Measurements from ENCODE around the gene PEX14.

PEX14 gene

DNA sequence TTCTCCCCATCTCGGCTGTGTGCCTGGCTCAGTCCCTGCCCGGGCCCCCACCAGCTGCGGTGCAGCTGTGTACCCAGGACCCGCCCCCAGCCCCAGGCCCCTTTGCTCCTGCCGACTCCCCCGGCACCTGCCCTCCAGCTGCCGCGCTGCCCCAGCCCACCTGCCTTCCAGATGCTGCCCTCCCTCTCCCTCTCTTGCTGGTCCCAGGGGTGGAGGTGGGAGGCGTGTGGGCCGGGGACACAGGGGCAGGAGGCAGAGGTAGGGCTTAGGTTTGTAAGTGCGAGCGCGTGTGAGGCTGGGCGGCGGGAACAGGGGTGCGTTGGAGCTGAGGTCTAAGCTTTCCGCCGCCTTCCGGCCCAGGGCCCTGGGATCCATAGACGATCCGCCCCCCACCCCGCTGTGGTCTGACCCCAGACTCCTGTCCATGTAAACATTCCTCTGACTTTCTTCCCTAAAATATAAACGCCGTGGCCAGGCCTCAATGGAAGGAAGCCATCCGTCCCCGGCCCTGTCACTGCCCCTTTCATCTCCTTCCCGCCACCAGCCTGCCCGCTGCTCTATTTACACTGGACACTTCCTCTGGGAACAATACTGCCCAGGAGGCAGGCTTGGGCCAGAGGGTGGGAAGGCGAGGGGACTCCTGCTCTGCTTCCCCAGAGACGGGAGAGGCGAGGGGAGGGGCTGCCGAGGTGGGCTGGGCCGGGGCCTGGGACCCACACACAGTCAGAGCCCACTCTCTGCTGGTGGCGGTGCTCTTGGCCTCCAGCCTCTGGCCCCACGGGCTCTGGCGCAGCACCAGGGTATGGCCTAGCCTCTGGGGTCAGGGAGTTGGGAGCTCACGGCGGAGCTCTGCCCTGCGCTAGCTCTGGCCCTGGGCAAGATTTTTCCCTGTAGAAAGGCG is 193.4 kb downstream of the PEX14 start:
- H3K4me3 ChIP-seq (replicated peaks; ENCODE audit: insufficient read depth, low read length): no peak overlapping the region
- DNase-seq (ENCODE audit: low read depth in 1 of 2, low spot score in 1 of 2): no peak
- TF ChIP-seq, protein P1, sequence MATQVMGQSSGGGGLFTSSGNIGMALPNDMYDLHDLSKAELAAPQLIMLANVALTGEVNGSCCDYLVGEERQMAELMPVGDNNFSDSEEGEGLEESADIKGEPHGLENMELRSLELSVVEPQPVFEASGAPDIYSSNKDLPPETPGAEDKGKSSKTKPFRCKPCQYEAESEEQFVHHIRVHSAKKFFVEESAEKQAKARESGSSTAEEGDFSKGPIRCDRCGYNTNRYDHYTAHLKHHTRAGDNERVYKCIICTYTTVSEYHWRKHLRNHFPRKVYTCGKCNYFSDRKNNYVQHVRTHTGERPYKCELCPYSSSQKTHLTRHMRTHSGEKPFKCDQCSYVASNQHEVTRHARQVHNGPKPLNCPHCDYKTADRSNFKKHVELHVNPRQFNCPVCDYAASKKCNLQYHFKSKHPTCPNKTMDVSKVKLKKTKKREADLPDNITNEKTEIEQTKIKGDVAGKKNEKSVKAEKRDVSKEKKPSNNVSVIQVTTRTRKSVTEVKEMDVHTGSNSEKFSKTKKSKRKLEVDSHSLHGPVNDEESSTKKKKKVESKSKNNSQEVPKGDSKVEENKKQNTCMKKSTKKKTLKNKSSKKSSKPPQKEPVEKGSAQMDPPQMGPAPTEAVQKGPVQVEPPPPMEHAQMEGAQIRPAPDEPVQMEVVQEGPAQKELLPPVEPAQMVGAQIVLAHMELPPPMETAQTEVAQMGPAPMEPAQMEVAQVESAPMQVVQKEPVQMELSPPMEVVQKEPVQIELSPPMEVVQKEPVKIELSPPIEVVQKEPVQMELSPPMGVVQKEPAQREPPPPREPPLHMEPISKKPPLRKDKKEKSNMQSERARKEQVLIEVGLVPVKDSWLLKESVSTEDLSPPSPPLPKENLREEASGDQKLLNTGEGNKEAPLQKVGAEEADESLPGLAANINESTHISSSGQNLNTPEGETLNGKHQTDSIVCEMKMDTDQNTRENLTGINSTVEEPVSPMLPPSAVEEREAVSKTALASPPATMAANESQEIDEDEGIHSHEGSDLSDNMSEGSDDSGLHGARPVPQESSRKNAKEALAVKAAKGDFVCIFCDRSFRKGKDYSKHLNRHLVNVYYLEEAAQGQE (IDR thresholded peaks at IDR 0.05; ENCODE audit: insufficient replicate concordance, low read depth): no peak
- no peak for TF ChIP-seq POLR2AphosphoS5 (IDR thresholded peaks at IDR 0.05; ENCODE audit: low read depth)
- no peak for TF ChIP-seq SPI1 (IDR thresholded peaks at IDR 0.05; ENCODE audit: borderline replicate concordance, low read depth)
- TF ChIP-seq, protein P2, sequence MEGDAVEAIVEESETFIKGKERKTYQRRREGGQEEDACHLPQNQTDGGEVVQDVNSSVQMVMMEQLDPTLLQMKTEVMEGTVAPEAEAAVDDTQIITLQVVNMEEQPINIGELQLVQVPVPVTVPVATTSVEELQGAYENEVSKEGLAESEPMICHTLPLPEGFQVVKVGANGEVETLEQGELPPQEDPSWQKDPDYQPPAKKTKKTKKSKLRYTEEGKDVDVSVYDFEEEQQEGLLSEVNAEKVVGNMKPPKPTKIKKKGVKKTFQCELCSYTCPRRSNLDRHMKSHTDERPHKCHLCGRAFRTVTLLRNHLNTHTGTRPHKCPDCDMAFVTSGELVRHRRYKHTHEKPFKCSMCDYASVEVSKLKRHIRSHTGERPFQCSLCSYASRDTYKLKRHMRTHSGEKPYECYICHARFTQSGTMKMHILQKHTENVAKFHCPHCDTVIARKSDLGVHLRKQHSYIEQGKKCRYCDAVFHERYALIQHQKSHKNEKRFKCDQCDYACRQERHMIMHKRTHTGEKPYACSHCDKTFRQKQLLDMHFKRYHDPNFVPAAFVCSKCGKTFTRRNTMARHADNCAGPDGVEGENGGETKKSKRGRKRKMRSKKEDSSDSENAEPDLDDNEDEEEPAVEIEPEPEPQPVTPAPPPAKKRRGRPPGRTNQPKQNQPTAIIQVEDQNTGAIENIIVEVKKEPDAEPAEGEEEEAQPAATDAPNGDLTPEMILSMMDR (IDR thresholded peaks at IDR 0.05; ENCODE audit: insufficient read depth, low read length): no peak
- TF ChIP-seq GABPA (IDR thresholded peaks at IDR 0.05; ENCODE audit: low read depth): no peak
- H3K27ac ChIP-seq (replicated peaks): no peak overlapping the region
- no peaks in the 10 kb centered on the region for H3K27me3 ChIP-seq (ENCODE audit: insufficient read depth, poor library complexity, severe bottlenecking)

DNA sequence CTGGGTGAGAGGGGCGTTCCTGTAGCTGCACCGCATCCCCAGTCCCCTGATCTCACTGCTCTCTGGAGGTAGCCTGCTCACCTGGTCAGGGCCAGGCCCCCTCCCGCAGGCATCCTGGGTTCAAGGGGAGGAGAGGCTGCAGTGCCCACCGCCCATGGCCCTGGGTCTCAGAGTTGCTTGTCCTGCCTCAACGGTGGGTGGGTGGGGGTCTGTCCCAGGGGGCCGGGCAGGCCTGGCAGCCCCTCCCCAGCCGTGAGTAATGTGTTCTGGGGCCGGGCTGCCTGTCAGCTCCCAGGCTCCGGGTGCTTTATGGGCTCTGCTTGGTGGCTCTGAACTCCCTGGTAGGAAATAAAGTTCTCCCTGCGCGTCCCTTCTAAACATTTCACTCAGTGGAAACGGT is 194.8 kb downstream of the PEX14 start:
- Histone ChIP-seq H3K4me3 (replicated peaks; ENCODE audit: insufficient read depth, low read length) (no peak overlapping the region), H3K27me3 (ENCODE audit: insufficient read depth, poor library complexity, severe bottlenecking) (no peaks in the 10 kb centered on the region), H3K27ac (replicated peaks) (no peak overlapping the region)
- no peak for DNase-seq (ENCODE audit: low read depth in 1 of 2, low spot score in 1 of 2)
- TF ChIP-seq, protein P2 (IDR thresholded peaks at IDR 0.05; ENCODE audit: insufficient read depth, low read length): no peak
- TF ChIP-seq SPI1 (IDR thresholded peaks at IDR 0.05; ENCODE audit: borderline replicate concordance, low read depth): no peak
- no peak for TF ChIP-seq GABPA (IDR thresholded peaks at IDR 0.05; ENCODE audit: low read depth)
- no peak for TF ChIP-seq POLR2AphosphoS5 (IDR thresholded peaks at IDR 0.05; ENCODE audit: low read depth)
- TF ChIP-seq, protein P1 (IDR thresholded peaks at IDR 0.05; ENCODE audit: insufficient replicate concordance, low read depth): no peak

DNA sequence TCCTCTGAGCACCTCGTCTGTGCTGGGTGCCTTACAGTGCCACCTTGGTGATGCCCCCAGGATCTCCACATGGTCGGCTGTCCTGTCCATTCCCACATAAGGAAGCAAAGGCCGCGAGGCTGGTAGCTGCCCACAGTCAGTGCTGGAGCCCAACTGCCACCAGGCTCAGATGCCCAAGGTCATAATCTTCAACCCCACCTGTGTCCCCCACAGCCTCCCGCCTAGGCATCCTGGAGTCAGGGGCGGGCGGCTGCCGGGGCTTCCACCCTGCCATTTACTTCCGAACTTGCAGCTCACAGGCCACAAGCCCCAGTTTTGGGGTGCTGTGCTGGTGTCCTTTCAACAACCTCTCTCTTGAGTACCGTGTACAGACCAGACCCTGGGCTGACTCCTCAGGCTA is 195.4 kb downstream of the PEX14 start:
- Histone ChIP-seq H3K27me3 (ENCODE audit: insufficient read depth, poor library complexity, severe bottlenecking) (no peaks in the 10 kb centered on the region), H3K27ac (replicated peaks) (no peak overlapping the region), H3K4me3 (replicated peaks; ENCODE audit: insufficient read depth, low read length) (no peak overlapping the region)
- DNase-seq (ENCODE audit: low read depth in 1 of 2, low spot score in 1 of 2): no peak
- TF ChIP-seq, protein P1 (IDR thresholded peaks at IDR 0.05; ENCODE audit: insufficient replicate concordance, low read depth): no peak
- no peak for TF ChIP-seq GABPA (IDR thresholded peaks at IDR 0.05; ENCODE audit: low read depth)
- TF ChIP-seq, protein P2 (IDR thresholded peaks at IDR 0.05; ENCODE audit: insufficient read depth, low read length): no peak
- no peak for TF ChIP-seq SPI1 (IDR thresholded peaks at IDR 0.05; ENCODE audit: borderline replicate concordance, low read depth)
- TF ChIP-seq POLR2AphosphoS5 (IDR thresholded peaks at IDR 0.05; ENCODE audit: low read depth): no peak

All from HL-60 (cell line).